Left lung (tissue), 10 donors: ENCODE results near the gene ATL2. TPM values are rescaled to one million over a fixed set of nuclear protein-coding genes. Genes with fewer than 3 reads are reported as not detected.

Experiments
- ATAC-seq: fragments of 200-7000 bp; cut with Tn5 transposase; one replicate; pipeline ENCODE4 v1.9.1; 2020; ENCODE audit warnings: moderate library complexity
- DNase-seq, 4 donors: peaks; one replicate each; pipeline ENCODE4 v3.0.0-alpha.2; 2013 to 2020
- H3K27ac ChIP-seq, 2 donors: fragments of 200-600 bp; sonication (generic) in 1 of 2; one replicate each; pipeline versions ENCODE4 v1.5.0 to v1.8.0; 2020 to 2021
- H3K27me3 ChIP-seq, 2 donors: fragments of 200-600 bp; sonication (generic) in 1 of 2; one replicate each; pipeline versions ENCODE4 v1.5.0 to v1.8.0; 2020 to 2021
- H3K36me3 ChIP-seq, 2 donors: fragments of 200-600 bp; sonication (generic) in 1 of 2; one replicate each; pipeline versions ENCODE4 v1.5.0 to v1.8.0; 2020 to 2021
- H3K4me1 ChIP-seq, 2 donors: fragments of 200-600 bp; one replicate each; pipeline ENCODE4 v1.8.0; 2021
- H3K4me3 ChIP-seq, 2 donors: fragments of 200-600 bp; sonication (generic) in 1 of 2; one replicate each; pipeline versions ENCODE4 v1.5.0 to v1.8.0; 2020 to 2021; ENCODE audit warnings: mild to moderate bottlenecking in 1 of 2
- H3K9me3 ChIP-seq, 2 donors: fragments of 200-600 bp; sonication (generic) in 1 of 2; one replicate each; pipeline versions ENCODE4 v1.5.0 to v1.8.0; 2020 to 2021
- CTCF ChIP-seq, 2 donors: fragments of 200-600 bp; sonication (generic) in 1 of 2; IDR thresholded peaks; one replicate each; pipeline versions ENCODE4 v1.5.0 to v1.8.0; 2021; ENCODE audit warnings: antibody characterized with exemption in 2 of 2
- intact Hi-C, 2 donors: fragments of 100-400 bp; cut with DNase I; formaldehyde crosslinking; loops; one replicate each; pipeline versions ENCODE4 v1.11.2 to v1.14.2; 2022
- polyA plus RNA-seq, 6 donors: library from polyadenylated mRNA; unstranded; fragments of 120-200 nt; gene quantifications; one replicate each; pipeline ENCODE4 v1.2.1, GENCODE V29; 2013; ENCODE audit not compliant: insufficient read length in 6 of 6
- total RNA-seq, 2 donors: library from RNA; stranded (reverse); fragmentation: NEBNext Ultra II Directional; extraction: Animal tissue kit (Norgen Biotek cat#: 25700); gene quantifications; one replicate each; pipeline ENCODE4 v1.2.1, GENCODE V29; 2021
- donor health status: DM: no; HTN: yes; CAD: no.
- donor health status: DM: no; HTN: no; CAD: no.

The ATL2 gene
- total and polyA plus RNA-seq, 8 donors: 42.2 to 77.0 (median 69.2) TPM

GRCh38 chr2:38274286-38275276 lies 102.5 kb downstream of the ATL2 start:
- DNase-seq (peak in 2 of 4 donors; percentile 81 to 85), ATAC-seq (peak; percentile 97)
- no peaks in the 10 kb centered on the region for H3K27me3 ChIP-seq
- H3K36me3 ChIP-seq: no peaks in the 10 kb centered on the region
- no peak overlapping the region for H3K4me3 ChIP-seq
- peaks cover 0 to 8% of the 10 kb centered on the region in 2 donors for H3K4me1 ChIP-seq
- H3K27ac ChIP-seq: no peak overlapping the region
- peak; percentile 2 to 41 for TF ChIP-seq CTCF (IDR thresholded peaks at IDR 0.05)
- no peaks in the 10 kb centered on the region for H3K9me3 ChIP-seq
- intact Hi-C loops: loop anchor here in 1 of 2 donors (10.0 kb wide), 1 partner anchor 290 kb away; no protein-coding TSS in a partner anchor

- DNase-seq (no peak), ATAC-seq (no peak)
- no peak overlapping the region for H3K4me3 ChIP-seq
- TF ChIP-seq CTCF (IDR thresholded peaks at IDR 0.05): no peak
- no peaks in the 10 kb centered on the region for H3K27me3 ChIP-seq
- H3K36me3 ChIP-seq: no peaks in the 10 kb centered on the region
- no peaks in the 10 kb centered on the region for H3K9me3 ChIP-seq
- peaks cover 0 to 12% of the 10 kb centered on the region in 2 donors for H3K4me1 ChIP-seq
- H3K27ac ChIP-seq: no peak overlapping the region
- intact Hi-C loops: loop anchor here in 1 of 2 donors (10.0 kb wide), 1 partner anchor 287 kb away; no protein-coding TSS in a partner anchor
Observed at GRCh38 chr2:38271697-38272096, 105.4 kb downstream of the ATL2 start.

- DNase-seq: no peak
- no peak for TF ChIP-seq CTCF (IDR thresholded peaks at IDR 0.05)
- Histone ChIP-seq H3K4me1 (peaks cover 0 to 27% of the 10 kb centered on the region in 2 donors), H3K27me3 (no peaks in the 10 kb centered on the region), H3K36me3 (no peaks in the 10 kb centered on the region), H3K9me3 (peaks cover 0 to 3% of the 10 kb centered on the region in 2 donors), H3K27ac (peak overlapping the region in 1 of 2 donors; percentile 38), H3K4me3 (no peak overlapping the region)
- no peak for ATAC-seq
- intact Hi-C loops: no loop called here
Observed at GRCh38 chr2:38269421-38269820, 107.7 kb downstream of the ATL2 start.

- Histone ChIP-seq H3K9me3 (peaks cover 0 to 3% of the 10 kb centered on the region in 2 donors), H3K4me1 (peaks cover 0 to 29% of the 10 kb centered on the region in 2 donors), H3K4me3 (no peak overlapping the region), H3K27me3 (no peaks in the 10 kb centered on the region), H3K27ac (peak overlapping the region in 1 of 2 donors; percentile 38), H3K36me3 (no peaks in the 10 kb centered on the region)
- DNase-seq (no peak), ATAC-seq (no peak)
- intact Hi-C loops: no loop called here
- no peak for TF ChIP-seq CTCF (IDR thresholded peaks at IDR 0.05)
Observed at GRCh38 chr2:38268691-38269327, 108.3 kb downstream of the ATL2 start.

- intact Hi-C loops: no loop called here
Observed at GRCh38 chr2:38268001-38268400, 109.1 kb downstream of the ATL2 start.

More at GRCh38 chr2:38268001-38268400, 109.1 kb downstream of the ATL2 start:
- TF ChIP-seq CTCF (IDR thresholded peaks at IDR 0.05): no peak
- H3K4me1 ChIP-seq: peaks cover 0 to 37% of the 10 kb centered on the region in 2 donors
- H3K9me3 ChIP-seq: peaks cover 0 to 3% of the 10 kb centered on the region in 2 donors
- DNase-seq (no peak), ATAC-seq (no peak)
- no peak overlapping the region for H3K27ac ChIP-seq
- H3K4me3 ChIP-seq: no peak overlapping the region
- H3K27me3 ChIP-seq: no peaks in the 10 kb centered on the region
- H3K36me3 ChIP-seq: no peaks in the 10 kb centered on the region
